ENCODE results near the gene PPBP.

DNA sequence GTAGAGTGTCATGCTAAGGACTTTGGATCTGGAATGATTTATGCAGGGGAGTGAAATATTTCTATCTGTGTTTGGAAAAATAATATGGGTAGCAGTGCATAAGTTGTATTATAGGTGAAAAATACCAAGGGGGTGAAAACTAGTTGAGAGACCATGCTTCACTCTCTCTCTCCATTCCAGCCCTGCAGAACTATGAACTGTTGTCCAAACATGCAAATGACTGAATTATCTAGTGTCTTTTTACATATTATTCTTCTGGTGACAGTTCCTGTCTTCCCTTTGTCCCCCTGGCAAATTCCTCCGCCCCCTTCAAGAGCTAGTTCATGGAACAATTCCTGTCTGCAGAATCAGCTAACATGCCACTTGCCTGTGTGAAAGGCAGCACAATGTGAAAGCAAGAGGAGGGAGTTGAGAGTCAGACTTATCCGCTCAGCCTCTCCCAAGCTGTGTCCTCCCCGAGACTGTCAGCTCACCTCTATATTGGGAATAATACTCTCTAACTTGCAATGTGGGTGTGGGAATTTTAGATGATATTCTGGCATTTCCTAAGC lies 8.5 kb downstream of the PPBP start:
- TF ChIP-seq POLR2AphosphoS5 (IDR thresholded peaks at IDR 0.05; ENCODE audit: low read depth, low read length) (no peak), USF2 (IDR thresholded peaks at IDR 0.05; ENCODE audit: borderline replicate concordance, low read depth, low read length) (no peak)
